IPS-NIHi11 (cell line): ENCODE data around the gene PLA2G4F.

Experiments used
- DNase-seq: peaks from one replicate; pipeline ENCODE4 v3.0.0; 2012; ENCODE audit warnings: mixed read lengths, low spot score

Gene PLA2G4F

GRCh38 chr15:42131826-42132806 lies 24.3 kb downstream of the PLA2G4F start:
- no peak for DNase-seq

GRCh38 chr15:42131006-42131405 lies 25.4 kb downstream of the PLA2G4F start:
- DNase-seq: no peak

GRCh38 chr15:42130246-42130986 lies 26.0 kb downstream of the PLA2G4F start:
- DNase-seq: no peak

GRCh38 chr15:42129364-42129763 lies 27.1 kb downstream of the PLA2G4F start:
- DNase-seq: no peak

GRCh38 chr15:42128476-42128875 lies 28.0 kb downstream of the PLA2G4F start:
- DNase-seq: no peak

- no peak for DNase-seq
Observed at GRCh38 chr15:42123546-42123945, 32.9 kb downstream of the PLA2G4F start.

GRCh38 chr15:42121682-42122081 lies 34.8 kb downstream of the PLA2G4F start:
- DNase-seq: no peak

- no peak for DNase-seq
Observed at GRCh38 chr15:42121021-42121420, 35.4 kb downstream of the PLA2G4F start.

GRCh38 chr15:42120285-42120684 lies 36.2 kb downstream of the PLA2G4F start:
- no peak for DNase-seq

- DNase-seq: no peak
Observed at GRCh38 chr15:42119446-42119760, 37.0 kb downstream of the PLA2G4F start.

GRCh38 chr15:42118650-42119445 lies 37.6 kb downstream of the PLA2G4F start:
- DNase-seq: peak; percentile 50

GRCh38 chr15:42111924-42112323 lies 44.5 kb downstream of the PLA2G4F start:
- DNase-seq: no peak

GRCh38 chr15:42110367-42110766 lies 46.1 kb downstream of the PLA2G4F start:
- DNase-seq: no peak

GRCh38 chr15:42108806-42109205 lies 47.6 kb downstream of the PLA2G4F start:
- DNase-seq: no peak

GRCh38 chr15:42108189-42108588 lies 48.2 kb downstream of the PLA2G4F start:
- no peak for DNase-seq

GRCh38 chr15:42107473-42107872 lies 49.0 kb downstream of the PLA2G4F start:
- DNase-seq: no peak

- no peak for DNase-seq
Observed at GRCh38 chr15:42106288-42106687, 50.1 kb downstream of the PLA2G4F start.

GRCh38 chr15:42104095-42104891 lies 52.1 kb downstream of the PLA2G4F start:
- no peak for DNase-seq

- DNase-seq: no peak
Observed at GRCh38 chr15:42102646-42103235, 53.7 kb downstream of the PLA2G4F start.

GRCh38 chr15:42101861-42102260 lies 54.6 kb downstream of the PLA2G4F start:
- no peak for DNase-seq
